GM23248 (cell line): Measurements from ENCODE around the gene DRC3.

Source experiments
- EZH2 ChIP-seq: fragments of 200-600 bp; sonication (generic); IDR thresholded peaks from 2 replicates; pipeline ENCODE4 v1.6.1; 2018; ENCODE audit warnings: antibody characterized with exemption, mild to moderate bottlenecking; ENCODE audit not compliant: insufficient read depth, poor library complexity, severe bottlenecking
- EZH2phosphoT487 ChIP-seq: fragments of 200-600 bp; sonication (generic); IDR thresholded peaks from 2 replicates; pipeline ENCODE4 v1.6.1; 2018; ENCODE audit warnings: antibody characterized with exemption, moderate library complexity, mild to moderate bottlenecking, low read depth; ENCODE audit not compliant: insufficient read depth

DNA sequence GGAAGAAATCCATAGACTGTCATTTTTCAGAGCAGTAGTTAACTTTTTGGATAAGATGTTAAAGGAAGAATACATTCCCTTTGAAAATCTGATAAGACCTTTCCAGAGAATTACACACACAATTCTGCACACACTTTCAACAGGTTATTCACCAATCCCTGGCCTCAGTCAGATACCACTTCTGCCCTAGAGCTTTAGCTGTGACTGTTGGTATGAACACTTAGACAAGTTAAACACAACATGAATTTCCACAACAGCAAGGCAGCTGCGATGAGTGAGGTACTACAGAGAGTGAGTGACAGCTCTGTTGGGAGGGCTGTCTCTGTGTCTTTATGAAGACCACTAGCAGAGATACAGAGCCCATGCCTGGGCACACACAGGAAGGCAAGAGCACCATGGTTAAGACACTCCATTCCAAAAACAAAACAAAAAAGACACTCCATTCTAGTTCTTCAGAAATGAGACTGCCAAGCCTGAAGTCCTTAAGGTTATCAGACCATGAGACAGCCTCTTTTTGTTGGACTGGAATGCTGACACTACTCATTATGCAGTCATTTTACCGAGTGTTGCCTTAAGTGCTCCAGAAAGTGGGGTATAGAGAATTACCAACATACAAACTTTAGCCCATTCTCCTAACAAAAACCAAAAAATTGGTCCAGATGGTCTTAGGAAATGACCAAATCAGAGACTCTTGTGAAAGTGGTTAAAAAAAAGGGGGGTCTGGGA lies 42.8 kb upstream of the DRC3 start:
- TF ChIP-seq EZH2: no peak
- no peak for TF ChIP-seq EZH2phosphoT487
